GM20000 (cell line): ENCODE data around the gene CCBE1.

ENCODE experiments used
- DNase-seq: peaks from one replicate; pipeline ENCODE4 v3.0.0; 2012; ENCODE audit warnings: low spot score
- CTCF ChIP-seq: IDR thresholded peaks from 2 replicates; pipeline ENCODE4 v1.5.1; 2012; ENCODE audit warnings: mild to moderate bottlenecking, control low read depth; ENCODE audit errors: extremely low read depth, missing control alignments

CCBE1 gene

GRCh38 chr18:59721931-59722330 is 24.7 kb upstream of the CCBE1 start:
- TF ChIP-seq CTCF, result no peak
- no peak for DNase-seq

GRCh38 chr18:59721211-59721610 is 24.0 kb upstream of the CCBE1 start:
- no peak for TF ChIP-seq CTCF
- DNase-seq, result no peak

- DNase-seq, result no peak
- TF ChIP-seq CTCF, result no peak
Observed at GRCh38 chr18:59719544-59720181, 22.4 kb upstream of the CCBE1 start.

GRCh38 chr18:59718464-59719157 is 21.4 kb upstream of the CCBE1 start:
- TF ChIP-seq CTCF, result no peak
- DNase-seq, result no peak

- DNase-seq, result no peak
- no peak for TF ChIP-seq CTCF
Observed at GRCh38 chr18:59718108-59718463, 20.9 kb upstream of the CCBE1 start.

- no peak for DNase-seq
- no peak for TF ChIP-seq CTCF
Observed at GRCh38 chr18:59717291-59717690, 20.1 kb upstream of the CCBE1 start.

GRCh38 chr18:59715966-59716369 is 18.7 kb upstream of the CCBE1 start:
- TF ChIP-seq CTCF, result no peak
- DNase-seq, result no peak
